SK-N-DZ (cell line): ENCODE measurements around the gene GPHN.
"Not testable (repeated sequence)": the region's sequence is repeated elsewhere in the genome, so short reads cannot be mapped to it uniquely, and the experiment has no call there.

ENCODE experiments used
- DNase-seq: peaks from one replicate; pipeline ENCODE4 v3.0.0-alpha.2; 2015; ENCODE audit warnings: low spot score

GPHN gene

DNA sequence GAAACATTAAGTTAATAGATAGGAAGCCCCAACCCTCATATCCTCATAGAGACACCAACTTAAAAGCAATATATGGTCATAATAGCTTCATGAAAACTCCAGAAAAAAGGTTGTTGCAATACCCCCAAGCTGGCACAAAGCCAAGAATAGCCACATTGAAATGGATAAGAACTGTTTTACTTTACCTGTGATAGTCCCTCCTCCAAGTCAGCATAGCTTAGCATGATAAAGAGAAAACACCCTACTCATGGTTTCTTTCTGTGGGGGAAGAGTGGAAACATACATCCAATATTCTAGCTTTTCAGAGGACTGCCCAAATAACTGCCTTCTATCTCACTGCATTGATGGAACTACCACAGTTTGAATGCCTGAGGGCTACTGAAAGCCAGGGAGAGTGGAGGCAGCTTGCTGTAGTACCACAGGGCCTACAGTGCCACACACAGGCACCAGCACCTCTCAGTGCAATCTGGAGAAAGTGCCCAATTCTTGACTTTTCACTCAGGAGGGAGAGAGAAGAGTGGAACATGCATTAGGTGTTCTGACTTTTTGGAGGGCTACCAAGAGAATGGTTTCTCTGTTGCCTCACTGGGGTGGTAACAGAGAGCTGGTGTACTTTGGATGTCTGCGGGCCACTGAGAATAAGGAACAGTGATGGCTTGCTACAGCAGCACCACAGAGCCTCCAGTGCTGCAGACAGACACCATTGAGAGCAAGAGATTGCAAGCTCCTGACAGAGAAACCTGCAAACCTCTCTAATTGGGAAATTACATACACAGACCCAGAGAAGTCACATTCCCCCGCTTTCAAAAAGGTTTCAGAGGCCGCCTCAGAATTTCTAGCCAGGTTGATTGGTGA is 524.2 kb downstream of the GPHN start:
- DNase-seq = no peak

DNA sequence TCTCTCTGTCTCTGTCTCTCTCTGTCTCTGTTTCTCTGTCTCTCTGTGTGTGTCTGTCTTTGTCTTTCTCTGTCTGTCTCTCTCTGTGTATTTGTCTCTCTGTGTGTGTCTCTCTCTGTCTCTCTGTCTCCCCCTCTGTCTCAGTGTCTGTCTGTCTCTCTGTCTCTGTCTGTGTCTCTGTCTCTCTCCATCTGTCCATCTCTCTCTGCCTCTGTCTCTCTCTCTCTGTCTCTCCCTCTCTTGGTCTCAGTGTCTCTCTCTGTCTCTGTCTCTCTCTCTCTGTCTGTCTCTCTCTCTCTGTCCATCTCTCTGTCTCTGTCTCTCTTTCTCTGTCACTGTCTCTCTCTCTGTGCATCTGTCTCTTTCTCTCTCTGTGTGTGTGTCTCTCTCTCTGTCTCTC is 537.5 kb downstream of the GPHN start:
- DNase-seq = no peak

DNA sequence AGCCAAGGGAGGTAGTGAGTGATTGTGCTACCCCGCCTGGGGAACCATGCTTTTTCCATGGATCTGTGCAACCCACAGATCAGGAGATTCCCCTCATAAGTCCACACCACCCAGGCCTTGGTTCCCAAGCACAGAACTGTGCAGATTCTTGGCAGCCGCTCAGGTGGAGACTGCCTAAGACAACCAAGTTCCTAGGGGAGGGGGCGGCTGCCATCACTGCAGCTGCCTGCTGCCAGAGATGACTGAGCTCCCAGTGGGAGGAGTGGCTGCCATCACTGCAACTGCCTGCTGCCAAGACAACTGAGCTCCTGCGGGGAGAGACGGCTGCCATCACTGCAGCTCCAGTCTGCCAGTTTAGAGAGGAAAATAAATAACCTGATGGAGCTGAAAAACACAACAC is 542.9 kb downstream of the GPHN start:
- DNase-seq = no peak

DNA sequence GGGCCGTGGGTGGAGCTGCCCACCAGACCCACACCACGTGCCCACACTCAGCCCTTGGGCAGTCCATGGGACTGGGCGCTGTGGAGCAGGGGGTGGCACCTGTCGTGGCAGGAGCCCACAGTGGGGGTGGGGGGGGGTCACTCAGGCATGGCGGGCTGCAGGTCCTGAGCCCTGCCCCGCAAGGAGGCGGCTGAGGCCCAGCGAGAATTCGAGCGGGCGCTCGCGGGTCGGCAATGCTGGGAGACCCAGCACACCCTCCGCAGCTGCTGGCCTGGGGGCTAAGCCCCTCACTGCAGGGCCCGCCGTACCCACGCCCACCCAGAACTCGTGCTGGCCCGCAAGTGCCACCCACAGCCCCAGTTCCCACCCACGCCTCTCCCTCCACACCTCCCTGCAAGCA is 548.7 kb downstream of the GPHN start:
- DNase-seq = no peak

DNA sequence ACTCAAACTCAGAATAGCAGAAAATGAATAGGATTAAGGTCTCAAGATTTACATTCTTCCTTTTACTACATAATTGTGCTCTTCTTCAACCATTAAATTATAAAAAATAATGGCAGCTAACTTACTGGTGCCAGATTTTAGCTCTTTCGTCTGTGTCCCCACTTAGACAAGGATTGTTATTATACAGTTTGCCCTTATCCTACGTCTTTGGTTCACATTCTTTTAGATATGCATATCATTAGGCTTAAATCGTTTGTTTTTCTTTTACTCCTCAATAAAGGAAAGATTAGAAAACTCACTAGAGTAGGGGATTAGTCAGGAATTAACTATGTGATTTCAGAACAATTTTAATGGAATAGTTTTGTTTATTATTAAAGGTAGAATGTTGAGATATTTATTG is 551.6 kb downstream of the GPHN start:
- no peak for DNase-seq

DNA sequence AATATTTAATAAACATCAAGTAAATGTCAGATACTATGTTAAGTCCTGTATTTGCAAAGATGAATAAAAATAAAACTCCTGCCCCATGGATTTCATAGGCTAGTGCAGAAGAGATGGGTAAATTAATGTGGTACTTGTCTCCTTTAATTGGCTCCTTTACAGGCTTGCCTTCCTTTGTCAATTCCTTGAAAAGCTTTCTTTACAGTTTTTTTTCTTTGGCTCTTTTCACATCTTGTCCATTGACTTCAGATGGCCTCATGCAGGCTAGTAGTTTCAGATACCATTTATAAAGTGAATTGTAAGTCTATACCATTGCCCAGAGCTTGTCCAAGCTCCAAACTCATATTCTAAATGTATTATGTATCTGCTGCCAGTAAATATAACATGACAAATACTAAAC is 552.6 kb downstream of the GPHN start:
- DNase-seq = no peak

DNA sequence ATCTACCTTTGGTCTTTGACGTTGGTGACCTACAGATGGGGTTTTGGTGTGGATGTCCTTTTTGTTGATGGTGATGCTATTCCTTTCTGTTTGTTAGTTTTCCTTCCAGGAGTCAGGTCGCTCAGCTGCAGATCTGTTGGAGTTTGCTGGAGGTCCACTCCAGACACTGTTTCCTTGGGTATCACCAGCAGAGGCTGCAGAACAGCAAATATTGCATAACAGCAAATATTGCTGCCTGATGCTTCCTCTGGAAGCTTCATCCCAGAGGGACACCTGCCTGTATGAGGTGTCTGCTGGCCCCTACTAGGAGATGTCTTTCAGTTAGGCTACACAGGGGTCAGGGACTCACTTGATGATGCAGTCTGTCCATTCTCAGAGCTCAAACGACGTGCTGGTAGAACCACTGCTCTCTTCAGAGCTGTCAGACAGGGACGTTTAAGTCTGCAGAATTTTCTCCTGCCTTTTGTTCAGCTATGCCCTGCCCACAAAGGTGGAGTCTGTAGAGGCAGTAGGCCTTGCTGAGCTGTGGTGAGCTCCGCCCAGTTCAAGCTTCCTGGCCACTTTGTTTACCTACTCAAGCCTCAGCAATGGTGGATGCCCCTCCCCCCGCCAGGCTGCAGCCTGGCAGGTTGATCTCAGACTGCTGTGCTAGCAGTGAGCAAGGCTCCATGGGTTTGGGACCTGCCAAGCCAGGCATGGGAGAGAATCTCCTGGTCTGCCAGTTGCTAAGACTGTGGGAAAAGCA is 559.3 kb downstream of the GPHN start:
- DNase-seq = not testable (repeated sequence)

DNA sequence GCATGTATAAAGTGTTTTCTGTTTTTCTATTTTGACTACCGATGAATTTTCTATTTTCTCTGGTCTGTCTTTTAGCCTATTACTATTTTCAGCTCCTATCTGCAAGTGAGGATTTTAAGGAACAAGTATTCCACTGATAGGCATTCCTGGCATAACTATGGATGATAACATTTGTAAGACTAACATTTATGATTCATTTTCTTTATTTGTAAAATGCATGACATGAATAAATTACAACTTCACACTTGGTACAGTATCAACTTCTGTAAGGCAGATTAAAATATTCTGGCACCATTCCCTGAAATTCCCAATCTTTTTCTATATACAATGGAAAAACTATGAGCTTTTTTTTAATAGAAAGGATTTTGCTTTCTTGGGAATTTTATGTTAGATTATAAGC is 560.3 kb downstream of the GPHN start:
- no peak for DNase-seq

DNA sequence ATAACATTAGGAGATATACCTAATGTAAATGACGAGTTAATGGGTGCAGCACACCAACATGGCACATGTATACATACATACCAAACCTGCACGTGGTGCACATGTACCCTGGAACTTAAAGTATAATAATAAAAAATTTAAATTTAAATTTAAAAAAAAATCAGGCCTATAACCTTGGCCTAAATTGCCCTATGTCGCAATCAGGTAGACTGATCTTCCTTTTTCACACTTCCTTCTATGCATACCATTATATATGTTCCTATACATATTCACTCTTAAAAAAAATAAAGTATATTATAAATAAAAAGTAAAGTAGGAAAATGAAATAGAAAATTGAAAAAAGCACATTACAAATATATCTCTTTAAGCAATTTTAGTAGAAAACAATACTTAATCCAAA is 563.6 kb downstream of the GPHN start:
- DNase-seq = no peak

DNA sequence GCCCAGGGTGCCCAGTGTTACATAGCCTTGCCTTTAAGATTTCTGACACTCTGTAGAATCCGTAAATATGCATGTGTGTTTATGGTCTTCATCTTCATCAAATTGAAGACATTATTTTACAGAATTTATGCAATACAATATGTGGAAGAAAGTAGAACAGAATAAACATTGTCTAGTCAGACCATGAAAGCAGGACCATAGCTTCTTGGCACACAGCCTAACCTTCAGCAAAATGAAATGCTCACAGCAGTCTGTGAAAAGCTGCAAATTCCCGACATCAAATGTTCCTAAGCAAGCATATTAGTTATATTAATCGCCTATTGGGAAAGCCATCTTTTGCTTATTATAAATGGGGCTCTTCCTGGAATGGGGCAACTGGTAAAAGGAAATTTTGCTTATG is 570.0 kb downstream of the GPHN start:
- DNase-seq = no peak

DNA sequence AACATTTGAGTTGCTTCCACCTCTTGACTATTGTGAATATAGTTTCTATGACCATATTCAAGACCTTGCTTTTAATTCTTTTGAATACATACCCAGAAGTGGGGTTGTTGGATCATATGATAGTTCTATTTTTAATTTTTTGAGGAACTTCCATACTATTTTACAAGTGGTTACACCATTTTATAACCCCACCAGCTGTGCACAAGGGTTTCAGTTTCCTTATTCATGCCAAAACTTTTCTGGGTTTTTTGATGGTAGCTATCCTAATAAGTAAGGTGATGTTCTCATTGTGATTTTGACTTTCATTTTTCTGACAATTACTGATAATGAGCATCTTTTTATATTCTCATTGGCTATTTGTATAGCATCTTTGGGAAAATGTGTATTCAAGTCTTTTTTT is 571.9 kb downstream of the GPHN start:
- no peak for DNase-seq

DNA sequence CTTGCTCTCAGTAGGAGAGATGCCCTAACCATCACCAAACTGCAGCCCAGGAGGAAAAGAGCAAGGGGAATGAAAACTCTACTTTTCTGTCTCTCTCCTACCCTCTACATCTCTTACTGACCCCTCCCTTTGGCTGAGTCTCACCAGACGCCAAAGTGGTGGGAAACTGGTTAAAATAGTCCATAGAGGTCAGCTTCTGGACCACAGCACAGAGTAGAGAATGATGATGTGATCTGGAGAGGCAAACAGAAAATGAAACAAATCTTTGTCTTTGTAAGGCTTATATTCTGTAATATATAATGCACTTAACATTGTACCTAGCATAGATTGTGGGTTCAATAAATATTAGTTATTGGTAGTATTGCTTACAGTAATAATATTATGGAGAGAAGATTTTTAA is 600.3 kb downstream of the GPHN start:
- no peak for DNase-seq

DNA sequence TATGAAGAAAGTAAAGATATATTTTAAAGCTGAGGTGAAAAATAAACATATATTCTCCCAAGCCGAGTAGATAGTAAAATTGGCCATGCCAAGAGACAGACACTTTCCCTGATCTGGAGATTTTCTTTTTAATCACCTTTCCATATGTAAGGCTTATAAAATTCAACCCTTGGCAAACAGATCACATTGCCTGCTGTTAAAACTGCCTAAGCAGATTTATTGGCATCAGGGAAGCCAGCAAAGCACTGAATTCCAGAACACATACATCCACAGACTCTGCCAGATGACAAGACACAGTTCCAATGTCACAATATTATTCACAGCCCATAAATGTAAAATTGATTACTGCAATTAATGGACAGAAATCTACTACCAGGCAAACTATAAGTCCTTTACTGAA is 603.1 kb downstream of the GPHN start:
- DNase-seq = no peak

DNA sequence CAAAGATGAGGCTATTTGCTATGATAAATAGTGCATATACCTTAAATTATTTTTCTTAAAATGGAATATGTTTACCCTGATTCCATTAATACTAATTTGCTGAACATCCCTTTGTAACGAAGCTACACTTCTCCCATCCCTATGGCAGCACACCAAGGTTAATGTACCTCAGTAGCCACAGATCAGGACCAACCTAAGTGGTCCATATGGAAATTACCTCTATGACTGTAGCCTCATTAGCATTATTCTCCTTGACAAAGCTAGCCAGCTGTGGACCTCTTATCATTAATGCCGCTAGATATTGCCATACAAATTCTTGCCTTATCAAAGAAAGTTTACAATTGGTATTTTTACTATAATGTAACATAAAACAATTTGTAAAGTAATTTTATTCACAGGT is 604.4 kb downstream of the GPHN start:
- no peak for DNase-seq

DNA sequence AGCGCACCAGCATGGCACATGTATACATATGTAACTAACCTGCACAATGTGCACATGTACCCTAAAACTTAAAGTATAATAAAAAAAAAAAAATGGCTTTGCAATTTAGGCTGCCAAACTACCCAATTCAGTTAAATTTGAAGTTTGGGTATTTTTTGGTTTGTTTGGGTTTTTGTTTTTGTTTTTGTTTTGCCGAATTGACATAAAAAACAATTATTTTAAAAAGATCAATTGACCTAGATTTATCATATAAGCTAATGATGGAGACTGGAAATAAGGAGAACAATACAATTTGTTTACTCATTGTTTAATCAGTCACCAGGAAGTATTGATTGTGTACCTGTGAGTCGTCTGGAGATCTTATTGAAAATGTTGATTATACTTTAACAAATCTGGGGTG is 619.2 kb downstream of the GPHN start:
- DNase-seq = no peak

DNA sequence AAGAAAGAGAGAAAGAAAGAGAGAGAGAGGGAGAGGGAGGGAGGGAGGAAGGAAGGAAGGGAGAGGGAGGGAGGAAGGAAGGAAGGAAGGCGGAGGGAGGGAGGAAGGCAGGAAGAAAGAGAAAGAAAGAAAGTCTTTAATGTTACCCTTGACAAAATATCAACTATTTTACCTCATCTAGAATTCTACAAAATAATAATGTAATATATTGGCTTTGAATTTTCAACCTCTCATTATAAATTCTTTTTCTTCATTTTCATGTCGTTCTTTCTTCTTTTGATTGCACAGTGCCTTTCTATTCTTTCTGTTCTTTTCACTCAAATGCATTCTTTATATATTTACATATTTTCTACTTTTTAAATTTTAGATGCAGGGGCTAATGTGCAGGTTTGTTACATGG is 621.8 kb downstream of the GPHN start:
- no peak for DNase-seq

DNA sequence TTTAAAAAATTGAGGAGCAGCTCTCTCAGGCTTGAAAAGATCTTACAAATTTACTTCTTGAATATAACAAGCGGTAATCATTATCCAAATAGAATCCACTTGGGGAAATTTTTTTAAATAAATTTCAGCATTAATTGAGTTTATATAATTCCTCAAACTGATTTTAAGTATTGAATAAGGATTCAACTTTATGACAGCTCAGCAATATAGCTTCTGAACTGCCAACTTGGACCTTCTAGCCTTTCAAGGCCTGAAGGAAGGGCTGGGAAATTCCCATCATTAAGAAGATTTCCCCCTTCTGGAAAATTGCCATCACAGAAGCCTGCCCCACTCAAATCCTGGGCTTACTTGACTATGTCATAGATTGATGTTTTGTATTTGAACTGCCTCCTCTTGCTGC is 623.7 kb downstream of the GPHN start:
- no peak for DNase-seq

DNA sequence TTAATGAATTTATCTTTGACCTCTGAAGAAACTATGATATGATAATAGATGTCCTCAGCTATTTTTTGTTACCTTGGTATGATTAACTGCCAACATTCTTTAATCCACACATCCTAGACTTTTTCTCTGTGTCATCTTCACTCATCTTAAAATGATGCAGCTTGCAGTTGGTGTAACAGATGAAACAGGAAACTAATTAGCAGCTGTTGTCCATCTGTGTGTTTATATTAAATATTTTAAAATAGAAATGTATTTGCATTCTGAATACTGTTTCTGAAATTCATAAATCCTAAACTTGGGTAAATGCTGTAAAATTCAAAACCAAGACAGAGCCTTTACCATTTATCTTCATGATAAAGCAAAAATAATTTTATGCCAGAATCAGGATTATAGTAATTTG is 625.2 kb downstream of the GPHN start:
- no peak for DNase-seq

DNA sequence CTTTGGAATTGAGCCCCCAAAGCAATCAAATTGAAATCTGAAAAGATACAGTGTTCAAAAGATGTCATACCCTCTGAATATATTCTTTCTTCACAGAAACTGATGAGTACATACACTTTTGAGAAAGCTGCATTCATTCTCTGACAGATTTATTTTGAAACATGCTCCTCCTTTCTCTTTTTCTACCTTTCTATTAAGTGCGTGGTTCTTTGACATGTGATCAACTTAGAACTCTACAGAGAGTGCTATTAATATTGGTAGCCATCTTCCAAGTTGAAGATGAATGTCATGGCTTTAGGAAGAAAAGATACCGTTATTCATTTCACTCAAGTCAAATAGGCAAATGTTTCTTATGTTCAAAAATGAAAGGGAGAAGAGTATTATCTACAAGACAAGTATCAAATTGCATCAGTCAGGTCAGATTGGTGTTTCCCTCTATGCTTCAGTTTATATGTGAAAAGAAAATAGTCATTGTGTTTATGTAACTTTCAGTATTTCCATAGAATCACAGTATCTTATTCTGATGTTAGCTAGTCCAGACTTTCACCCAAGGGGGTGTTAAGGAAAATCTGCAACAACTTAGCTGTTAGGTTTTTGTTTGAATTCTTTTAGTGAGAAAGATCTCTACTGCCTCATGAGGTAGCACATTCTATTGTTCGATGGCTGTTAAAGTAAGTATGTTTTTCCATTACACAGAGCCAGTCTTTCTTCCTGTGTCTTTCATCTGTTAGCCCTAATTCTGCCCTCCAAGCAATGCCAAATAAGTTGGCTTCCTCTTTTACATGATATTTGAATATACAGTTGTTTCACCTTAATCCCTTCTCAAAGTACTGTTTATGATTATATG is 625.9 kb downstream of the GPHN start:
- DNase-seq = no peak

DNA sequence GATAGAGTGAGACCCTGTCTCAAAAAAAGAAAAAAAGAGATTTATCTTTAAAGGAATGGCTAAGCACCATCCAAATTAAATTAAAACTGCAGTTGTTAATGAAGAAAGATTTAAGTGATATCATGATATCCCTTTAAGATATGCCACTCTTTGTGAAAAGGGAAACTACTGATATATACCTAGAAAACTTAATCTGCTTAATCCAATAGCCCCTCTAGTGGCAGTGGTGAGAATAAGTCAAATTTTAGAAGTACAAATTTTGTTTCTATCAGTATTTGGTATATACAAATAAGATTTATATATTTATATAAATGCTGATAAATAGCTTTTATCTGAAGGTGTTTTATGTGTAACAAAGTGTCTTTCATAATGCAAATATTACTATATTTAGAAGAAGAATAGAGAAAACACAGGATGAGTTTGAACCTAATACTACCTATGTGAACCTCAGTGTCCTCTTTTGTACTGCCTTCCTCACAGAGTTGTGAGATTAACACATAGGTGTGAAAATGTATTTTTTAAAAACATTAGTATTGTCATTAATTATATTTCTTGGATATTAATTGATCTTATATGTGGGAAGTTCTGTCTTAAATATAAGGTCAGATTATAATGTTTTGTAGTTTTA is 629.9 kb downstream of the GPHN start:
- peak; percentile 1 for DNase-seq

DNA sequence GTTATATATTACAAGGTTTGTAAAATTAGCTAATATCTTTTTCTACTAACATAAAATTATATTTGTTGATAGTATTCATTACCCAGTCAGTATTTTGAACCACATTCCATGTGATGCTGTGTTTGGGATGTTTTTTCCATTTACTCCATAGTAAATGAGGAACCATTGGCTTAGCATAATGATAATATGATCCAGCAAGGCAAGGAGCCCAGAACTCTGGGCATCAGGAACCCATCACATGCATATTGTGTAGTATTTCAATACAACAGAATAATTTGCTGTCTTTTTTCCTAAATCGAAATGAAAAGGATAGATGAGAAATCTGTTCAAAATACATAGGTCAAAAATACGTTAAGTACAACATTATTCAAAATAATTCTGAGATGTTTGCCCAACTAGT is 632.6 kb downstream of the GPHN start:
- no peak for DNase-seq
